Nephron progenitor cell (in vitro differentiated cells): ENCODE measurements around the gene CFAP61.

ENCODE experiments used
- DNase-seq: peaks from one replicate; pipeline ENCODE4 v3.0.0; 2021
- H3K27ac Mint-ChIP-seq: 2 replicates; pipeline ENCODE4 v1.8.0; 2021; ENCODE audit warnings: mild to moderate bottlenecking, moderate library complexity, mixed read lengths
- H3K27me3 Mint-ChIP-seq: 2 replicates; pipeline ENCODE4 v1.8.0; 2021; ENCODE audit warnings: mild to moderate bottlenecking, low read depth, mixed read lengths; ENCODE audit not compliant: poor library complexity
- H3K36me3 Mint-ChIP-seq: 2 replicates; pipeline ENCODE4 v1.8.0; 2021; ENCODE audit warnings: low read depth, mixed read lengths
- H3K4me1 Mint-ChIP-seq: 2 replicates; pipeline ENCODE4 v1.8.0; 2021; ENCODE audit warnings: mixed read lengths
- H3K4me3 Mint-ChIP-seq: 2 replicates; pipeline ENCODE4 v1.8.0; 2021; ENCODE audit warnings: mild to moderate bottlenecking, moderate library complexity, mixed read lengths
- H3K9me3 Mint-ChIP-seq: 2 replicates; pipeline ENCODE4 v1.8.0; 2021; ENCODE audit warnings: mild to moderate bottlenecking, moderate library complexity, mixed read lengths
- CTCF ChIP-seq: fragments of 200-600 bp; sonication (generic); IDR thresholded peaks from 2 replicates; pipeline ENCODE4 v1.5.0; 2021; ENCODE audit warnings: antibody characterized with exemption

Gene CFAP61

DNA sequence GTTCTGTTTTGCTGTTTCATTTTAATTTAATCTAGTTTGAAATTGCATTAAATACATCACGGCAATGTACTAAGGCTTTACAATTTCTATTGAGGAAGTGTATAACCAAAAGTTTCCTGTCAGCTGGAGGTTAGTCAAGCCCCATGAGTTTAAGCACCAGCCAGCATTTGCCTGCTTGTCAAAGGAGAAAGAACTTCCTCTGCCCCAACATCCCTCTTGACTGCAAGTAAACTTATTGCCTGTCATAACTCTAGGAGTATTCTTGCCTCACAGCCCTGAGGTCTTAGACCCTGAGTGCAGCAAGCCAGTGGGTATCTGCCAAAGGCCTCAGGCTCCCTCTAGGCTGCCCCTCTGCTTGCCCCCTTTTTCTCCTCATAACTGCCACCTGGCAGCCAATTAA, 208.8 kb downstream of the CFAP61 start:
- Mint-ChIP-seq H3K4me1 (peaks cover 11% of the 10 kb centered on the region), H3K27me3 (peaks cover 11% of the 10 kb centered on the region), H3K9me3 (no peaks in the 10 kb centered on the region), H3K4me3 (no peak overlapping the region), H3K36me3 (no peaks in the 10 kb centered on the region), H3K27ac (no peak overlapping the region)
- no peak for TF ChIP-seq CTCF
- DNase-seq = no peak

- TF ChIP-seq CTCF = no peak
- Mint-ChIP-seq H3K4me3 (no peak overlapping the region), H3K4me1 (peaks cover 21% of the 10 kb centered on the region), H3K36me3 (no peaks in the 10 kb centered on the region), H3K27ac (no peak overlapping the region), H3K9me3 (no peaks in the 10 kb centered on the region), H3K27me3 (peaks cover 4% of the 10 kb centered on the region)
- DNase-seq = no peak
These were observed 212.9 kb downstream of the CFAP61 start for GRCh38 chr20:20265210-20265609.

DNA sequence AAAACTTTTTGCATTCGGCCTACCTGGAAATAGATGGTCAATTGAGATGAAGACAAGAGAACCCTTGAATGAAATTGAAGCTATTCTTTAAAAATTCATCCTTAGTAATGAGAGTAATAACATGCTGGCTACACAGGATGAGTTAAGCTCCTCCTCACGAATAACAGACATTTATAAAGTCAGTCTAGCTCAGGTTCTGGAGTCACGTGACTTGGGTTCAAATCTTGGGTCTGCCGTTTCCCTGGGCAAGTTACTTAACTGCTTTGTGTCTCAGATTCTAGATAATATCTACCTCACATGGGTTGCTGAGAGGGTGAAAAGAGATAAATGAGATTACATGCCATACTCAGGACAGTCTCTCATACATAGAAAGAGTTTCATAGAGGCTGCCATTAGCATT, 214.2 kb downstream of the CFAP61 start:
- no peak for DNase-seq
- Mint-ChIP-seq H3K36me3 (no peaks in the 10 kb centered on the region), H3K9me3 (no peaks in the 10 kb centered on the region), H3K4me3 (no peak overlapping the region), H3K4me1 (peaks cover 21% of the 10 kb centered on the region), H3K27ac (no peak overlapping the region), H3K27me3 (peaks cover 10% of the 10 kb centered on the region)
- no peak for TF ChIP-seq CTCF

DNA sequence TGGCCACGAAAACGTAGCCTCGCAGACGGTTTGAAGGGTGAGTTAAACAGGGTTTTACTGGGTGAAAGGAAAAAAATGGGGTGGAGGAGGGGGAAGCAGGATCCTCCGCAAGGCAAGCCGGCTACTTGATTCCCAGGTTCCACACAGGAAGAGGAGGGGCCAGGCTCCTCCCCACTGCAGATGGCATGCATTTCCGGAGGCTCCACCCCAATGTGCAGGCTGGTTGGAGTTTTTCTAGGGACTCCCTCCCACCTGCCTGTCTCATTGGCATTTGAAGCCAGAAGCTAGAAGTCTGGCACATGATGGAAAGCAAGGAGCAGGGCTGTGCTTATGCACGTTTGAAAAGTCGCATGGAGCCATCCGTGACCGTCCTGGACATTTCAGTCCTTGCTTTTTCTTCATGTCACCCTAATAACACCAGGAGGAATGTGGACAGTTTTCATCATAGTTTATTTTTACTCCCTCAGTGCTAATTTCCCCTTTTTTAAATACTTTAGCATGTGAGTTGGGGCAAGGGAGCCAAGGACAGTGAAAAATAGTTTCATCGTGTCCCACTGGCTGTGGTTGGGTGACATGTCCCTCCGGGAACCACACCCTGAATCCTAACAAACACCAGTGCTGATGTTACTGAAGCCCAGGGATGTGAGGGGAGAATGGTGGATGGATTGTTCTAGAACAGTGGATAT, 215.5 kb downstream of the CFAP61 start:
- H3K27ac Mint-ChIP-seq = no peak overlapping the region
- no peaks in the 10 kb centered on the region for H3K9me3 Mint-ChIP-seq
- peaks cover 21% of the 10 kb centered on the region for H3K4me1 Mint-ChIP-seq
- H3K27me3 Mint-ChIP-seq = peaks cover 13% of the 10 kb centered on the region
- peak; percentile 7 for DNase-seq
- no peak for TF ChIP-seq CTCF
- no peak overlapping the region for H3K4me3 Mint-ChIP-seq
- H3K36me3 Mint-ChIP-seq = no peaks in the 10 kb centered on the region

DNA sequence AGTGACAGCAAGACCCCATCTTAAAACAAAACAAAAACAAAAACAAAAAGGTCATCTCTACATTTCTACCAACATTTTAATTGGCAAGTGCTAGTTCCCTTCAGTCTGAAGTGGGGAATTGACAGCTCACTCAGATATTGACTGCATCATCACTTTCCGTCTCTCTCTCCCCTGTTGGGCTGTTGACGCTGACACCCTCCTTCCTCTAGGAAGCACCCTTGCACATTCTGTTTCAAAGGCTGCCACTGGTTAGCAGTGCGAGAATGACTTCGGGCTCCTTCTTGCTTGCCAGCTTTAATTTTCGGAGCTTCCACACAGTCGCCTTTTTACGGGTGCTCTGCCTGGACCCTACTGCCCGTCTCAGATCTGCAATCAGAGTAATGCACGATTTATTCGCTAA, 218.9 kb downstream of the CFAP61 start:
- no peaks in the 10 kb centered on the region for H3K36me3 Mint-ChIP-seq
- H3K4me1 Mint-ChIP-seq = peaks cover 17% of the 10 kb centered on the region
- H3K4me3 Mint-ChIP-seq = no peak overlapping the region
- TF ChIP-seq CTCF = no peak
- no peak for DNase-seq
- H3K27ac Mint-ChIP-seq = no peak overlapping the region
- H3K9me3 Mint-ChIP-seq = no peaks in the 10 kb centered on the region
- peaks cover 16% of the 10 kb centered on the region for H3K27me3 Mint-ChIP-seq

DNA sequence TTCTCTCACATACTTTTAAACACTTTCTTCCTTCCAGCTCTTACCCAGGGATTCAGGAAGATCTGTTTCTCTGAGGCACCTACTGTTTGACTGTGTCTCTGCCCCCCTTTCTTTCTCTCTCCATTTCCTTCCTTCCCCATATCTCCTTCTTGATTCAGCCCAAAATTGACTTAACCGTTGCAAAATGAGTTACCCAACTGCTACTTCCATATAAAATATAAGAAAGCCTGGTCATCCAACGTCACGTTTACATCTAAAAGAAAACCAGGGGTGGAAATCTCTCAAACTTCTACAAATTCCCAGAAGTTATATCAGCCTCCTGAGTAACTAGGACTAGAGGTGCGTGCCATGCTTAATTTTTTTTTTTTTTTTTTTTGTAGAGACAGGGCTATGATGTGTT, 220.4 kb downstream of the CFAP61 start:
- Mint-ChIP-seq H3K36me3 (no peaks in the 10 kb centered on the region), H3K27ac (no peak overlapping the region), H3K27me3 (peaks cover 22% of the 10 kb centered on the region), H3K9me3 (no peaks in the 10 kb centered on the region), H3K4me3 (no peak overlapping the region), H3K4me1 (peaks cover 8% of the 10 kb centered on the region)
- no peak for DNase-seq
- TF ChIP-seq CTCF = no peak
